Esophagus muscularis mucosa (tissue), 4 donors: ENCODE measurements around the gene SPDYE2B.
"Not testable (repeated sequence)": the region's sequence is repeated elsewhere in the genome, so short reads cannot be mapped to it uniquely, and the experiment has no call there.

Experiments
- CTCF ChIP-seq, 3 experiments: fragments of 200-600 bp in 2 of 3; fragments of 450-650 bp in 1 of 3; sonication (generic) in 2 of 3; IDR thresholded peaks; one replicate each; pipeline ENCODE4 v1.5.1; 2017 to 2019; ENCODE audit warnings: antibody characterized with exemption in 3 of 3, mild to moderate bottlenecking in 2 of 3, moderate library complexity in 1 of 3
- EP300 ChIP-seq: sonication (generic); formaldehyde crosslinking; IDR thresholded peaks from one replicate; pipeline ENCODE4 v1.6.1; 2017; ENCODE audit warnings: antibody characterized with exemption
- POLR2A ChIP-seq: fragments of 450-650 bp; IDR thresholded peaks from one replicate; pipeline ENCODE4 v1.6.1; 2017; ENCODE audit warnings: antibody characterized with exemption, moderate library complexity, mild to moderate bottlenecking, low read depth
- POLR2AphosphoS5 ChIP-seq, 2 donors: sonication (generic); formaldehyde crosslinking; IDR thresholded peaks; one replicate each; pipeline ENCODE4 v1.6.1; 2017; ENCODE audit warnings: antibody characterized with exemption in 2 of 2

GRCh38 chr7:102689436-102690282 is 39.5 kb downstream of the SPDYE2B start:
- not testable (repeated sequence) for TF ChIP-seq CTCF (IDR thresholded peaks at IDR 0.05); EP300; POLR2AphosphoS5 (IDR thresholded peaks at IDR 0.05); POLR2A
